Stimulated activated naive CD4-positive, alpha-beta T cell treated with Interleukin-2 at 50 U/mL for 16 hours (primary cell): Measurements from ENCODE around the gene SNRNP40.
"Not testable (repeated sequence)": the region's sequence is repeated elsewhere in the genome, so short reads cannot be mapped to it uniquely, and the experiment has no call there.

Experiments used
- DNase-seq: peaks from one replicate; lab custom pipeline; 2025; lab: John Stamatoyannopoulos, UW

The SNRNP40 gene

GRCh38 chr1:31282426-31282825 is 14.2 kb downstream of the SNRNP40 start:
- not testable (repeated sequence) for DNase-seq

DNA sequence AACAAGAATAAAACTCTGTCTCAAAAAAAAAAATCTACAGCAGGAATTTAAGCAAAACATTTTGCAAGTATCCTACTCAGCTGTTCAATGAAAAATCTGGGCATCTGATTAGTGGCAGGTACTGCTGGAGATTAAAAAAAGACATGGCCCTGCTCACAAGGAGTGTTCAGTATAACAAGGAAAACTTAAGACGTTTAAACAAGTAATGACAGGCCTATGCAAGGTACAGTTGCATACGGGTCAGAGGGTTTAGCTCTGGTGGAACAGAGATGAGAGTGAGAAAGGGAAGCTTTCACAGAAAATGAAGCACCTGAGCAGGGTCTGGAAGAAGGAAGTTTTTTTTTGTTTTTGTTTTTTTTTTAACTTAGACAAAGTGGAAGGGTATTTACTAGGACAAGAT is 23.0 kb downstream of the SNRNP40 start:
- DNase-seq = no peak

DNA sequence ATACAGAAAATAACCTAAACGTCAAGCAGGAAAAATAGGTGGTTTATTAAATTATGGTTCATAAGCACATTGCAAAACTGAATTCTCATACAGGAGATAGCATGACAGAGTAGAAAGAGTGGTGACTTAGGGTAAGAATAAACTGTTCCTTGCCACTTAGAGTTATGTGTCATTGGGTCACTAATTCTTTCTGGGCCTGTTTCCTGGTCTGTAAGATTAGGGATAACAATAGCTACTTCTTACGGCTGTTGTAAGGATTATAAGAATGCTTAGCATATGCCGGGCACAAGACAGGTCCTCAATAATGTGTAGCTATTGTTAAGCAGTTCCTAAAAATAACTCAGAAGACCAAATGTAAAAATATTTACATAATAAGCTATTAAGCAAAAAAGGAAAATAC is 24.2 kb downstream of the SNRNP40 start:
- DNase-seq = no peak

DNA sequence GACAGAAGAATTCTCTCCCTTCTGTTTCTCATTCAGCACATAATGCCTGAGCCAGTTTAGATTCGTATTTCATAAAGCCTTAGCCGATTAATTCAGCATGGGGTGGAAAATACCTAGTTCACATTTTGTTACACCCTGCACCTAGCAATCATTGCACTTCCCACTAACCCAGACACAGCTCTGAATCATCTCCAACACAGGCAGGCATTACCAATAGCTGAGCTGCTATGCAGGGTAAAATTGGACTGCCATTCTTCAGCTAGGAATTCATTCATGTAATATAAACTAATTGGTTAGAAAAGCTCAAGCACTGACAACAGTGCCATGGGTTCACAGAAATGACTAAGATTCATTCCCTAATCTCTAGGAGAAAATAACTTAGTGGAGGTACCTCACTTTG is 30.0 kb downstream of the SNRNP40 start:
- DNase-seq = no peak

GRCh38 chr1:31264790-31265386 is 31.7 kb downstream of the SNRNP40 start:
- no peak for DNase-seq

DNA sequence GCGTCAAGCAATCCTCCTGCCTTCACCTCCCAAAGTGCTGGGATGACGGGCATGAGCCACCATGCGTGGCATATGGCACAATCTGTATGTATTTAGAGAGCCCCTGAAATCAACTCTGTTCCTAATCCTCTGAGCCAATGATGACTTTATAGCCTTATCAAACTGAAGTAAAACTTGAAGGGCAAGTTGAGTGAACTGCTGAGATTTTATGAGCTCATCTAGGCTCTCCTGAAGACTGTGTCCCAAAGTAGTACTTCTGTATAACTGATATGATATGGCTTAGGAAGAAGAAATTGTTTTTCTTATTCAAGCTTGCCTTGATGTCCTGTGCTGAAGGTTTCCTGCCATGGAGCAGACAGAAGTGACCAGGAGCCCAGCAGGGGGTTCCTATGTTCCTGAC is 33.2 kb downstream of the SNRNP40 start:
- DNase-seq = no peak

- not testable (repeated sequence) for DNase-seq
These were observed 34.2 kb downstream of the SNRNP40 start for GRCh38 chr1:31262393-31262792.

DNA sequence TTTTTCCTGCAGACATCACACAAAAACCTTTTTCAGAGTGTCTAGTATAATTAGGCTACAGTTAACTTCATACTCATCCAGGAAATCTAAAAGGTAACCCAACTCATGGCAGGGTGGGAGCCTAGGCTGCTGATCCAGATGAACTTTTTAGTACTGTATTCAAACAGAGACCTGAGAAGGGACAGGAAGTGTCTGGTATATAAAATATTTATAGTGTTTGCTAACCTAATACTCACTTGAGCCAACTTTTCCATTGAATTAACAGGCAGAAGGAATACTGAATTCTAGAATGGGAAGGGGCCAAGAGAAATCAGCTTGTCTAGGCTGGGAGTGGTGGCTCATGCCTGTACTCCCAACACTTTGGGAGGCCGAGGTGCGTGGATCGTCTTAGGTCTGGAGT is 34.7 kb downstream of the SNRNP40 start:
- no peak for DNase-seq

GRCh38 chr1:31259746-31260145 is 36.8 kb downstream of the SNRNP40 start:
- DNase-seq = no peak

GRCh38 chr1:31258581-31258980 is 38.0 kb downstream of the SNRNP40 start:
- DNase-seq = no peak

DNA sequence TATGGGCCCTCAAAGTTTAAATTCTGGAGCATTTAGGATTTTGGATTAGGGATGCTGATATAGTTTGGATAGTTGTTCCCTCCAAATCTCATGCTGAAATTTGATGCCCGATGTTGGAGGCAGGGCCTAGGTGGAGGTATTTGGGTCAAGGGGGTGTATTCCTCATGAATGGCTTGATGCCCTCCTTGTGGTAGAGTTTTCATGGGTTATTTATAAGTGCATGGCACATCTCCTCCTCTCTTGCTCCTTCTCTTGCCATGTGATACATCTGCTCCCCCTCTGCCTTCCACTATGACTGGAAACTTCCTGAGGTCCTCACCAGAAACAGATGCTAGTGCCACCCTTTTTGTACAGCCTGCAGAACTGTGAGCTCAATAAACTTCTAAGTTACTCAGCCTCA is 39.4 kb downstream of the SNRNP40 start:
- DNase-seq = no peak

GRCh38 chr1:31249854-31250253 is 46.7 kb downstream of the SNRNP40 start:
- DNase-seq = no peak

- no peak for DNase-seq
These were observed 48.3 kb downstream of the SNRNP40 start for GRCh38 chr1:31248276-31248675.

DNA sequence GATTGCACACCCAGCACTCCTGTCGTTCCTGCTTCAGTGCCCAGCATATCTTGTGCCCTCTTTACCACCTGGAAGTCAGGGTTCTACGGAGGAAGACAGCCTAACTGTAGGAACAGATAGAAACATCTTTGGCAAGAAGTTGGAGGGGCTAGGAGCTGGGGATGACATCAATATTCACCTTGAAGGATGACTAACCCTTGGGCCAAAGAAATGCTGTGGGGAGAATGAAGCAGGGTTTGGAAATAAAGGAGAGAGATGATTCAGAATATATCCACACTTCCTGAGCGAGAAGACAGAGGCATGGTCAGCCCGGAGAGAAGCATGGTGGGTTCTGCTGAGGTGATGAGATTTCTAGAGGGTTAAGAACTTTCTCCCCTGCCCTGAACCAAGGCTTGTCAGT is 52.3 kb downstream of the SNRNP40 start:
- DNase-seq = no peak

DNA sequence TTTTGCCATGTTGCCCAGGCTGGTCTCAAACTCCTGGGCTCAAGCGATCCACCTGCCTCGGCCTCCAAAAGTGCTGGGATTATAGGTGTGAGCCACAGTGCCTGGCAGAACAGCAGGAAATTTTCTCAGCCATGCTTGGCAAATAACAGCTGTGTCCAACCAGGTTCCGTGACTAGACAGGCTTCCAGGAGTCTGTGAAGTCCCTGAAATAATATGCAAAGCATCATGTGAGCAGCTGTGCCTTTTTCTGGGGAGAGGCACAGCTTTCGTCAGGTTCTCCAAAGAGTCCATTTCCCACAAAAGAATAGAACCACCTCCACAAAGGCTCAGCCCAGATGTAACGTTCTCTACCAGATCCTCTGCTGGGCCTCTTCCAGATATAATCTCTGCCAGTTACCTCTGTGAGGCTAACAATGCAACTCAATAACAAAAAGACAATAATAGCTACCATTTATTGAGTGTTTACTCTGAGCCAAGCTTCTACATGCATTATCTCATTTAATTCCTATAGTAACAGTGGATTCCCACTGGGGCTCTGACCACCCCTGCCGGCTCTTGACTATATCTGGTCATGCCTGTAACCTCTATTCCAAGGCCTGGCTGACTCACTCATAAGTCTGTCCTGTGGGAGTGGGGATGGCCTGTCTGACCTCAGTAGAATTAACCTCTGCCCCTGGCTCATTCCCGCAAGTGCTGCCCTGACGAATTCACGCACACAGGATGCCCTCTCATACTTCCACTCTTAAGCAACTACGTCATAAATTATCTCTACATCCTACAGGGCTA is 52.9 kb downstream of the SNRNP40 start:
- no peak for DNase-seq

DNA sequence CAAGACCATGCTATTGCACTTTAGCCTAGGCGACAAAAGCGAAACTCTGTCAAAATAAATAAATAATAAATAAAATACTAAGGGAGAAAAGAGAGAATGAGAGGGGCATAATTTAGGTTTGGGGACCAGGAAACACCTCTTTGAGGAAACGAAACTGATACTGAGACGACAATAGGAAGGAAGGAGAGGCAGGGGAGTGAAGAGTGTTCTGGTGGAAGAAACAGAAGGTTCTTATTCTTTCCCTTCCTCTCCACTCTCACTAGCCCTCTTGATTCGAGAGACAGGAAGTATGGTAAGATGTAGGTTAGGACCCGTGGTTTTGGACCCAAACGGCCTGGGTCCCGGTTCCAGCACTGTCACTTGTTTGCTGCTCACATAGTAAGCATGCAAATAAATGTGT is 55.3 kb downstream of the SNRNP40 start:
- no peak for DNase-seq

DNA sequence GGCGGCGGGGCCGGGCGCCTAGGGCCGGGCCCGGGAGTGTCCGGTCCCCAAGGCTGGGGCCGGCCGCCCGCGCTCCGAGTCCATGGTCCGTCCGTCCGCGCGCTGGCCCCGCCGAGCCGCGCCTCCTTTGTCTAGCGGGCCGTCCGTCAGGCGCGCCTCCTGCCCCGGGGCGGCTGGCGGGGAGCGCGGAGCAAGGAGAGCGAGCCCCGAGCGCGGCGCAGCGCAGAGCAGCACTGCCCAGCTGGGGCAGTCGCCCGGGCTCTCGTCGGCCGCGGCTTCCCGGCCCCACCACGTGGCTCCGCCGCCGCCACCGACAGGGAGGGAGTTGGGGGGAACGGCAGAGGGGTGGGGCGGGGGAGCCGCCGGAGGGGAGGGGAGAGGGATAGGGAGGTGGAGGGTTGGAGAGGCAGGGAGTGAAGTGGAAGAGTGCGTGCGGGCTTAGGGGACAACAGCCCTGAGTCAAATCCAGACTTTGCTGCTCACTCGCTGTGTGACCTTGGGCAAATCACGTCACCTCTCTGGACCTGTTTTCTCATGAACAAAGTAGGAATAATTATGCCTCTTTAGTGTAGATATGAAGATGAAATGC is 56.8 kb downstream of the SNRNP40 start, which contains the start of gene NKAIN1:
TSS of gene NKAIN1 (minus strand) at position 235 of the 589 bp plus-strand sequence. CDS start 340 bp downstream, outside the sequence.
- DNase-seq = no peak

- DNase-seq = no peak
These were observed 57.5 kb downstream of the SNRNP40 start for GRCh38 chr1:31238986-31239613.

DNA sequence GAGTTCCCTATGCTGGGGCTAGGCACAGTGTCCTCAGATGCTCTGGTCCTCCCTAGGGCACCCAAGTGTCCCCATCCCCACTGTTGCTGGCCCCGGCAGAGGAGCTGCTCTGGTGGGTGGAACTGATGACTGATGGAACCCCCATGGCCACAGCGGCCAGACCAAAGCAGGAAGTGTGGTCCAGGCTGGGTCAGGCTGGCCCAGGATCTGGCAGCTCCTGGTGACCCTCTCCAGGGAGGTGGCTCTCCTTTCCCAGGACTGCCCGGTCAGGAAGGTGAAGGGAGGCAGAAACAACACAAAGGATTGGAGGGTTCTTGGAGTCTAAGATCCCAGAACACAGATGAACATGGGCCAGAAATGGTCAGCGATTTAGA is 58.0 kb downstream of the SNRNP40 start:
- DNase-seq = no peak

DNA sequence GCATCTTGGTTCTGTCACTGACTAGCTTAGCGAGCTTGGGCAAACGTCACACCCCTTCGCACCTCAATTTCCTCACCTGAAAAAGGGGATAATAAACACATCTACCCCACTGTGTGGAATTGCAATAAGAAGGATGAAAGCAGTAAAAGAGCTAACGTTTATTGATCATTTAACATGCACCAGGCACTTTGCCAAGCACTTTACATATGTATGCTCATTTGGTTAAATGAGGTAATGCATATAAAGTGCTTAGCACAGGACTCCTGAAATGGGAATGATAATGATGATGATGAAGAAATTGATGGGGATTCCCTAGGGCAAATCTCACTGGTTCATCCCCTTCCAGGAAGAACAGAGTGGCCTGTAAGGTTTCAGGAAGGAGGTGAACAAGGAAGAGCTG is 61.7 kb downstream of the SNRNP40 start:
- DNase-seq = no peak

GRCh38 chr1:31234123-31234708 is 62.4 kb downstream of the SNRNP40 start:
- no peak for DNase-seq

GRCh38 chr1:31232689-31233088 is 63.9 kb downstream of the SNRNP40 start:
- no peak for DNase-seq

- no peak for DNase-seq
These were observed 64.8 kb downstream of the SNRNP40 start for GRCh38 chr1:31231802-31232201.
